HG03039 (cell line): ENCODE measurements around the gene EOLA1.
"Not testable (repeated sequence)": the region's sequence is repeated elsewhere in the genome, so short reads cannot be mapped to it uniquely, and the experiment has no call there.

Experiments used
- ATAC-seq: cut with Tn5 transposase; IDR thresholded peaks from one replicate; pipeline ENCODE4 v1.9.1; 2021; ENCODE audit warnings: mild to moderate bottlenecking, moderate library complexity; ENCODE audit not compliant: unreplicated experiment

EOLA1 gene

DNA sequence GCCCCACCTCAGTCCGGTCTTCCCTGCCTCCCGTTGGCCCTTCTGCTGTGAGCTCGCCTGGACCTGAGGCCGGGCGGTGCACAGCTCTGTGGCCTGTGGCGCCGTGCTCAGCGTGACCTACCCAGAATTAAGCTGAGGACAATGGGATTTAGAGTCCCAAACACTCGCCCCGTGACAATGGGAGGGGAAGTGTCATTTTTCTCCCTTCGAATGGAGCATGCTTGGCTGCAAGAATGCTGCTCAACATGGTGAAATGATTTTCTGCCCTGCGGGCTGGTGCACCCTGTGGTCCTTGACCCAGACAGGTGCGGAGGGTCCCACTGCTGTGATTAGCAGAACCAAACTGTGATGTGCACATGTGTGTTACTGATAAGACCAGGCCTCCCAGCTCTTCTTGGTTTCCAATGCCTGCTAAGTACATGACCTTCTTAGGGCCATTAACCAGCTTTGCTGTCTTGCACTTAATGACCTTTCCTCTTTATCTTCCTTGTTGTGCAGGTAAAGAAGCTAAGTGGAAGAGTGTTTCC, 772 bp downstream of the EOLA1 start:
- no peak for ATAC-seq

DNA sequence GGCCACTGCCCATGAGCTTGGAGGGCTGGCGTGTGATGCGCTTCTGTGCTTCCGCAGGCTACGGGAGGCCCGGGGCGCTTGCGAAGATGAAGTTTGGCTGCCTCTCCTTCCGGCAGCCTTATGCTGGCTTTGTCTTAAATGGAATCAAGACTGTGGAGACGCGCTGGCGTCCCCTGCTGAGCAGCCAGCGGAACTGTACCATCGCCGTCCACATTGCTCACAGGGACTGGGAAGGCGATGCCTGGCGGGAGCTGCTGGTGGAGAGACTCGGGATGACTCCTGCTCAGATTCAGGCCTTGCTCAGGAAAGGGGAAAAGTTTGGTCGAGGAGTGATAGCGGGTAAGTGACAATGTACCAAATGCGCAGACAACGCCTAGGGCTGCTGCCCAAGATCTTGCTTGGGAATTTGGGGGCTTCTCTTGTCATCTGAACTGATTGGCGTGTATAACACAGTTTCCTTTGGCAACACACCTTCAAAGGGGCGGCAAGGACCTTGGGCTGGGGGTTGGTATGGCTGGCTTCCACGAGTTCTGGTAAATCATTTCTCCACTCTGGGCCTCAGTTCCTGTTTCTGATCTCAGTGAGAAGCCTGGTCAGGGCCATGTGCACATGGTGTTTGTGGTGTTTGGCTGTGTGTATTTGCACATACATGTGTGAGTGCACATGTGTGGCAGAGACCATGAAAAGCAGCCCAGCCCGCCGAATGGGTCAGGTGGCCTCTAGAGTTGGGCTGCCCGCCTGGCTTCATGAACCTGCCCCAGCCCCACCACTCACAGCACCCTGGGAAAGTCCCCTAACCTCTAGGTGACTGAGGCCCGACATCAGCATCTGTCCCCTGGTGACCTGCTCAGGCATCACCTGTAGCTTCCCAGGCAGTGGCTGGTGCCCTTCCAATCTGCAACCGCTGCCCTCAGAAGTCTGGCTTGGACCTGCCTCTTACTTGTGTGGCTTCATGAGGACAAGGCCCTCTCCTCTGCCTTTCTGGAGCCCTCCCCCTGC, 5.0 kb downstream of the EOLA1 start:
- ATAC-seq, result not testable (repeated sequence)

DNA sequence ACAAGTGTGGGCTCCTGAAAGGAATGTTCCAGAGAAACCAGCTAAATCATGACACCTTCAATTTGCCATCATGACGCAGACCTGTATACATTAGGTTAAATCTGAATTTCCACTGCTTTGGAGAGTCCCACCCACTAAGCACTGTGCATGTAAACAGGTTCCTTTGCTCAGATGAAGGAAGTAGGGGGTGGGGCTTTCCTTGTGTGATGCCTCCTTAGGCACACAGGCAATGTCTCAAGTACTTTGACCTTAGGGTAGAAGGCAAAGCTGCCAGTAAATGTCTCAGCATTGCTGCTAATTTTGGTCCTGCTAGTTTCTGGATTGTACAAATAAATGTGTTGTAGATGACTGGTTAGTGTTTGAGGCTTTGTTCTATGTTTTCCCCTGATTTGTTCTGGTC, 6.2 kb downstream of the EOLA1 start:
- ATAC-seq, result not testable (repeated sequence)

DNA sequence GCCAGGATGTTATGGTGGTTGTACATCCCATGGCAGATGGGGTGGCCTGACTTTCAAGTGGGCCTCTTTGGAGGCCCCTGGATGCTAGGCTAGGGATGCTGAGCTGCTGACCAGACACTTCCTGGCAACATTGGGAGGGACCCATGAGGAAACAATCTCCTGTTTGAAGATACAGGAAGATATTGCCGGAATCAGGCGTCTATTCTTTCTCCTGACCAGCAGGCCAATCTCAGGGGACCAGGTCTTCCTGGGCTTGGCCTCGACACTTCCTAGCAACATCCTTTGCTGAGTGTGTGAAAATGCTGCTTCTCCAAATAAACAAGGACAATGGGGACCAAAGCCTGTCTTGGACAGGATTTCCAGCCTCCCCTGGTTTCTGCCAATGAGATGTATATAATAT, 7.0 kb downstream of the EOLA1 start:
- ATAC-seq, result not testable (repeated sequence)

DNA sequence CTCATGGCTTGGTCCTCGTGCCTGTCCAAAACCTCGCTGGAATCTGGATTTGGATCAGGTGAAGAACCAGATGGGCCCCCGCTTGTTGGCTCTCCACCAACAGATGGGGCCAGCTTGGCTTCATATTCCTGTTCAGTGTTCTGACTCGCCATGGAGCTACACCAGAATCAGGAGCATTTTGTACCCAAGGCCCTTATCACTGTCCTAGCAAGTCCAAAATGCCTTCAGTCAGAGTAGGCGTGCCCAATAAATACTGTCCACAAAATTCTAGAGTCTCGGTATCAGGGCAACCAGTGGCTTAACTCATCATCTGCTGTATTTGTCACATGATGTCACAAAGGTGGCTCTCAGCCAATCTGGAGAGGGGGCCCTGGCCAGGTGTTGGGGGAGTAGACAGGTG, 8.9 kb downstream of the EOLA1 start, which contains the start of gene HSFX3:
Gene HSFX3 (minus strand): TSS at position 224 of the 400 bp plus-strand sequence. CDS start 72 bp downstream, at position 152.
- not testable (repeated sequence) for ATAC-seq

DNA sequence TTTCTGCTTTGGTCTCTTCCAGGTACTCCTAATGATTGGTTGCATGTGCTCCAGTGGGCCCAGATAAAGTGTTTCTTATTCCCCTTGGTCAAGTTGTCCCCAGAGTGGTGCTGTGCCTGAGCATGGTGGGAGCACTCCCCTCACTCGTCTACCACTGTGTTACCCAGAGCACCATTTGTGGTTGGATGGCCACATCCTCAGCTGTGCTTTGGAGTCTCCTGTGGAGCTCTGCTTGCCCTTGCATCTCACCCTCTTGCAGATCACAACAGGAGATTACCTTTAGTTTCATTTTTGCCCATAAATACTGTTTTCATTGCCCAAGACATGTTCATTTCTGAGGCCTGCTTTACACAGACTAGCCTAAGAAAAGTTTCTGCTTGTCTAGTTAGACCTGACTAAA, 9.6 kb downstream of the EOLA1 start:
- not testable (repeated sequence) for ATAC-seq

DNA sequence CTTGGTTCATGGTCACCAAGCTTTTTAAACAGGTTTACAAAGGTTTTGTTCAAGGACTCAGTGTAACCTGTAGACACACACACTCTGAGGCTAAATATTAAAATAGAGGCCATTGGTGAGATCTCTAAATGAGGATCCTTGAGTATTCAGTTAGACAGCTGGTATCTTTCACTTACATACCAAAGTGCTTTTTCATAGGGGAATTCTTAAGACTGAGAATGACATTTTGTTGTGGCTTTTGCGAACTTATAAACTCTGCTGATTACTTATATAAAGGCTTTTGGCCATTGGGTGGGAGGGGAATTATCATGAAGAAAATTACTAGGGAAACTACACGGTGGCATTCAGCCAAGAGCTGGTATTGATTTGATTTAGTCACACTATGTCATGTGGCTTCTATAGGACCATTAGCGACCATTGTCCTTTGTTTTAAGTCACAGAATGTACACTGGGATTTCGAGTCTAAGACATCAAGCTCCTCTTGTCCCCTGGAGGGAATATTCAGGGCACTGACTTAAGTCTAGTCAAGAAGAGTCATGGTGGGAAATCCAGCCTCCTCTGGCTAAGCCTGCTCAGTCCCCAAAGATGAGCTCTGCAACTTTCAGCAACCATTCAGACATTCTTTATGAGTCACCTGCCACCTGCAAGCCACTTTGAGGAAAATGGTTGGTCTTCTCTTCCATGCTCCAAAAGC, 10.6 kb downstream of the EOLA1 start:
- ATAC-seq, result not testable (repeated sequence)

DNA sequence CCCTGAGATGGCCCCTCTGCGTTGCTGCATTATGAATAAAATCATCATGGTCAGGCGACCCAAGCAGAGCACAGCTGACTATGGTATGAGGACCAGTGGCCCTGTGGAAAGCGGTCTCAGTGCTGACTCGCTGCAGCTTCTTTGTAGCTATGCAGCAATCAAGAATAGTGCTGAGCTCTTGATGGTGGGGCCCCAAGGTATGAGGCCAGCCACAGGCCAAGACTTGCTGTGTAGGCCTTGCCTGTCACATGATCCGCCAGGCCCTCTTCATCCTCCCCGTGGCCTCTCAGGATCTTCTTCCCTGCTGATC, 11.1 kb downstream of the EOLA1 start:
- not testable (repeated sequence) for ATAC-seq

DNA sequence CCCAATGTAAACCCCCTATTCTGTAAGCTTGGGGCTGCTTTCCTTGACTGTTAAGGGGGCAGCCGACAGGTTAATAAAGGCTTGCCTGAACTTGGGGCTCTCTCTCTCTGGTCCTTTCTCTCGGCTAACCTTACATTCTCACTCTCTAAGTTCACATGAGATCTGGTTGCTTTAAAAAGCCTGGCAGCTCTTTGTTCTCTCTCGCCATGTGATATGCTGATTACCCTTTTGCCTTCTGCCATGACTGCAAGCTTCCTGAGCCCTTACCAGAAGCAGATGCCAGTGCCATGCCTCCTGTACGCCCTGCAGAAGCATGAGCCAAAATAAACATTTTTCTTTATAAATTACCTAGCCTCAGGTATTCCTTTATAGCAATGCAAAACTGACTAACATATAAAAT, 14.4 kb downstream of the EOLA1 start:
- not testable (repeated sequence) for ATAC-seq

DNA sequence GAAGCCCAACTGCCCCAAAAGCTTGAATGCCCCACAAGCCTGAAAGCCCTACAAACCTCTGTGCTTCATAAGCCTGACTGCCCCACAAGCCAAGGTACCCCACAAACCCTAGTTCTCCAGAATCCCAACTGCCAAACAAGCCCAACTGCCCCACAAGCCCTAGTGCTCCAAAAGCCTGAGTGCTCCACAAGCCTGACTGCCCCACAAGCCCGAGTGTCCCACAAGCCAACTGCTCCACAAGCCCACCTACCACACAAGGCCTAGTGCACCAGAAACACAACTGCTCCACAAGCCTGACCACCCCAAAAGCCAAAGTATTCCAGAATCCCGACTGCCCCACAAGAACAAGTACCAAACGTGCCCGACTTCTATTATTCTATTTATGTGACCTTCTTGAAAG, 22.5 kb downstream of the EOLA1 start:
- no peak for ATAC-seq

DNA sequence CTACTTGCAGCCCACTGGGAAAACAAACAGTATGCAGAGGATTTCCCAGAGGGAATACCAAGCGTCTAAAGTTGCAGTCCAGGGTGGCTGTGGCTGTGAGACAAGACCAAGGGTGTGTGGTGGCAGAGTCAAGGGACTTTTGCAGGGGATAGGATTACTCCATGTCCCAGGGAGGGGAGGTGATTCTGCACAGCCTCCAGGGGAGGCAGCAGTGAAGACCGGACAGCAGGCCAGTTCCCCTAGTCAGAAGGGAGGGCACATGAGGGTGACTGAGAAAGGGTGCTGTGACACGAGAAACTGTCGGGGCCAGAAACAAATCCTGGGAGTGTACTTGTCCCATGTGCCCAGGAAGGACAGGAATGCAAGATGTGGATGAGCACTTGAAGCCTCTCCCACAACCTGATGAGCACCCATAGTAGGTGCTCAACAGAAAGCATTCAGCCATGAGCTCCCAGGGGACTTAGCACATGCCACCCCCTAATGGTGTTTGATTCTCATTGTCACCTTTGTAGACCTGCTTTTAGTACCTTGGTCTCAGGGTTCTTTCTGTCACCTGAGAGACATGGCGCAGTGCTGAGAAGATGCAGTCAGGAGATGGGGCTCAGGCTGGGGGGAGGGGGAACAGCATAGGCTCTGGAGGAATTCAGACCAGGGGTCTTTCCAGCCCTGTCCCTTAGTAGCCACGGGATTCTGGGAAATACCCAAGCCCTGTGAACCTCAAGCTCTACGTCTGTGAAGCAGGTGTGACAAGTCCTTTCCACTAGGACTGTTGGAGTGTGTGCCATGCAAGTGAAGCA, 27.0 kb downstream of the EOLA1 start:
- ATAC-seq, result no peak

DNA sequence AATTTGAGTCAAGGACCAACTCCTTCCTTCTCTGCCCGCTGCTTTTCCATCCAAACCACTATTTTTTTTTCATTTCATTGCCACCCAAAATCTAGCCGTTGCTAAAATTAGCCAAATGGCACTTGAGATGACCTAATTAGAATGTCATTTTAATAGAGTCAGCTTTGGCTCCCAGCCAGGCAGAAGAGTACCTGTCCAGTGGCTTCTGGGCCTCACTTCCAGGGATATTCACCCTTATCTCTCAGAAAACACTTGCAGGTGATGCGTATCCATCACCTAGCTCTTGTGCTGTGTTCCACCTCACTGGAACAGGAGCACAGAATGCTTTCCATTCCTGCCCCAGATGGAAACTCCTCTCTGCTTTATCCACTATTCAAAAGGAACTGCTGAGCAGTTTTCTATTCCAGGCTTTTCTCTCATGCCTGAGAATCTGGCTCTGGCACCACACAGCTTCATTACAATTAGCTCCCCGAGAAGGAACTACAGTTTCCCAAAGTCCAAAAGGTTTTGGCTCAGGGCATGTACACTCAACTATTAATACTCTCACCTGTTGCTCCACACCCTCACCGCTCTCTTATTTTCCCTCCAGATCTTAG, 28.0 kb downstream of the EOLA1 start:
- no peak for ATAC-seq

DNA sequence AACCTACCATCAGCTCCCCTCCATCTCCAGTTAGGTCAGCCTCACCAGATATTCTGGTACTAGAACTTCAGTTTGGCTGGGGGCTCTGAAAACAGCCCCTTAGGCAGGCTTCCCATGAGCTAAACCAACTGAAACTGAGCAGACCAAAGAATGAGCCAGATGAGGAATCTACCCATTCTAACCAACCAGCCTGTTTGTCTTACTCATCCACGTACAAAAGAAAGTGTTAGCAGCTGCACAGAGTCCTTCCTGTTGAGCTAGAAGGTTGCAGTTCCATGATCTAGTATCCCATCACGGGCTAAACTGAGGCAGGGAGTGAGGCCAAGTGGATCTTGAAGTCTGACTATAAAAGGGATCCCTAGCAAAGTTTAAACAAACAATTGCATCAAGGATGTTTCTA, 29.0 kb downstream of the EOLA1 start:
- no peak for ATAC-seq

DNA sequence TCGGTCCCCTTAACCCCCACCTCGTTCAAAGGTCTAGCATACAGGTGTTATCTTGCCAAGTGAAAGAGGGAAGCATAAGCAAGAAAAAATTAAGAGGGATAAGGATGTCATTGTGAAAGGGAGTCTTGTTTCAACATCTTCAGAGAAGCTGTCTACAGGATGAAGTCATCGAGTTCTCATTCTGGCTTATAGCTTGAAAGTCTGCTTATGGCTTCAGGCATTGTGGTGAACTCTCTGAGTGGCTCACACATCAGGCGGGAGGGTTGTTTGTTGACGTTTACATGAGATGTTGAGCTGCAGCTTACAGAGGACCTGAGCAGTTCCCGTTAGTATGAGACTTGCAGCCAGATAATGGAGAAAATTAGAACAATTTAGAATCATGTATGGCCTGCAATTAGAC, 29.9 kb downstream of the EOLA1 start:
- no peak for ATAC-seq

DNA sequence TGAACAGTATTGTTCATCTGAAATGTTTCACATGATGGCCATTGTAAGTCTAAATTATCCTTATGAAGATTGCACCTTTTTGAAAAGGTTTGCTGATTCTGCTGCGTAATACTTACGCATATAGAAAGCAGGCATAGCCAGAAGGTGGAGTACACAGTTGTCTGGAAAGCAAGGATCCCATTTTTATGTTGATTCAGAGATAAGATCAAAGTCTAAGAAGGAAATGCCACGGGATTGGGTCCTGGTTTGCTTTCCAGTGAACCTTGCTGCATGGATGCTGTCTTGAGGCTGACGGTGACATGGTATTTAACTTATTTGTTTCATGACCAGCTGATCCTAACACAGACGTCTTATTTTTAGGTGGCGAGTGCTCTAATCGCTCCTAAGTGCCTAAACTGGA, 31.0 kb downstream of the EOLA1 start:
- no peak for ATAC-seq

DNA sequence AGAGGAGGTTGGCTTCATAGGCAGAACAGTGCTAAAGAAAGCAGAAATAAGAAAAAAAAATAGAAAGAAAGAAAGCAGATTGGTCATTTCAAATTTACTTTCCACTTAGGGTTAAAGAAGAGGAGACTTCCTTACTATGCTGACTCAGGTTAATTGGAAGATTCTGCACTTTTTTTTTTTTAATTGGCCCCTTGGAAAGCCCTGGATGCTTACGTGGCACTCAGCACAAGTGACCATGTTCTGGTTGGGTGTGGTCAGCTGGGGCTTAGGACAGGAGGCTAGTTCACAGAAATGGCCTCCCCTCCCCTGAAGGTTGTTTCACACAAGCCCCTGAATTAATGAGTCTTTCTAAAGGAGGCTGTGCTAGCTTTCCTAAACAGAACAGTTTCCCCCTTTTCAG, 31.9 kb downstream of the EOLA1 start:
- ATAC-seq, result no peak

DNA sequence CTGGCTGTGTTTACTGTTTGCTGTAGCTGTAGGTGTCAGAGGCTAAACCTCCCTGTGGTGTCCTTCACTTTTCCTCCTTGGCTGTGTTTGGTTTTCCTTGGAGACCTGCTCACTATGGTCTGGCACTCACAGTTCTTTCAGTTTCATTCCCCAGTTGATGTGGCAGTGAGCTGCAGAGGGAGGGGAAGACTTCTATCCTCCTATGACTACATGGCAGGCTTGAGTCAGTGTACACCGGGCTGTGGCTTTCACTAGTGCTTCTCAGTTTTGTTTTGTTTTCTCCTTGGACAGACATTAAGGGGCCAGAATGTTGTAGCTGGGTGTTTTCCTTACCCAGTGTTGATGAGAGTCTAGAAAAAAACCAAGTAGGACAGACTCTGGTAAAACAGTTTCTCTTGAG, 32.6 kb downstream of the EOLA1 start:
- ATAC-seq, result peak; percentile 100

DNA sequence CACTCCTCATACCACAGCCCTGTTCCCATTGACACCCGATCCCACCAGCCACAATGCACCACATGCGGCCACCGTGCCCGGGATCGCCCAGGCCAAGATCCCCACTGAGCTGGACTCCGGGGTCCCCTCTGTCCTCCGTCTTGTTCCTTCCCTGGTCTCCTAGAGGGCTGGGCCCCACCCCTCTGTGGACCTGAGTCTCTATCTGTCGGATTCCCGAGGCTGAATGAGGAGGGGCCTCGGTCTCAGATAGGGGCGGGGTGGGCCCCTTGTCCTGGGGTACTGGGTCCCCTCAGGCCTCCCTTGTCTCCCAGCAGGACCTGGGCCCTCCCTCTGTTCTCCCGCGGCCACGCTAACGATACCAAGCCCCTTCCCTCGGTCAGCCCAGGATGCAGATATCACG, 44.8 kb downstream of the EOLA1 start:
- not testable (repeated sequence) for ATAC-seq

DNA sequence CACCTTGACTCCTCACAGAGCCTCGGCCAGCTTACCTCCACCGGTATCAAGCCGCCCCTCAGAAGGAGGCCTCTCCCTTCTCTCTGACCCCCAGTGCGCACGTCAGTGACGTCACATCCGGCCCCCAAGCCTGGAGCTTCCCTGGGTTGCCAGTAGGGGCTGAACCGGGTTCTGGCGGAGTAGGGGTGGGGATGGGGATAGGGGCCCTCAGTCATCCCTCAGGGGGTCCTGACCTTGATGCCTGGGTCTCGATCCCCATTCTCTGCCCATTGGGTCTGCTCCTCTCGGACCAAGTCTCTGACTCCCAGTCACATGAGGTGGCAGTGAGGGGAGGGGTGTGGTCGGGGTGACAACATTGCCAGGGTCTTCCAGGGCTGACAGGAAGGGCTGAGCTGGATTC, 46.5 kb downstream of the EOLA1 start, which contains the start of gene MAGEA9B:
Gene MAGEA9B (minus strand): TSS at position 101 of the 400 bp plus-strand sequence. CDS start 4,280 bp downstream, outside the sequence.
- not testable (repeated sequence) for ATAC-seq

DNA sequence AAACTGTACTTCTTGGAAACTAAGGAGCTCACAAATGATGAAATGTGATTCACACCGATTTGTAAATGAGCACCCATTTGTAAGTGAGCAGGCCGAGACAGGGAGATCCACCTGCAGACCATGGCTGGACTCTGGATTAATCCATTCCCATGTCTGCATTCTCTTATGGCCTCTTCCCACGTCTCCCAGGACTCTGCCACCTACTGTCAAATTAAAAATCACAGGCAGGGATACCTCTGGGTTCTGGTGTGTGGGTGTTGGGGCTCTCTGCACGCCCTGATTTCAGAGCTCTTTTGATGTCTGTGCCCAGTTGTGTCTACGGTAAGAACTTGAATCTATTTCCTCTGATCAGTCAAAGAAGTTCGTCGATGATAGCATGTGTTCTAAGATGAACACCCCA, 50.2 kb downstream of the EOLA1 start:
- ATAC-seq, result not testable (repeated sequence)
